Activated CD8-positive, alpha-beta memory T cell treated with anti-CD3 and anti-CD28 coated beads, Interleukin-2, amount 10 ng/mL, durations not matched to agents 7 days and 5 days (primary cell): ENCODE measurements around the gene RHCE. TPM values are rescaled to one million over a fixed set of nuclear protein-coding genes. Genes with fewer than 3 reads are reported as not detected.
"Not testable (repeated sequence)": the region's sequence is repeated elsewhere in the genome, so short reads cannot be mapped to it uniquely, and the experiment has no call there.

Experiments used
- ATAC-seq: fragments of 150-1000 bp; cut with Tn5 transposase; one replicate; pipeline ENCODE4 v1.10.0; 2021; ENCODE audit warnings: moderate library complexity
- CTCF ChIA-PET: fragments of 350-600 bp; sonication (Branson Sonifier 250); formaldehyde crosslinking; loops from one replicate; lab custom pipeline; 2021; ENCODE audit warnings: antibody characterized with exemption; lab: Charles Lee
- DNase-seq: peaks from one replicate; pipeline ENCODE4 v3.0.0-alpha.2; 2020
- H3K27ac Mint-ChIP-seq: one replicate; pipeline ENCODE4 v1.8.0; 2021; ENCODE audit warnings: mild to moderate bottlenecking, mixed read lengths
- H3K27me3 Mint-ChIP-seq: one replicate; pipeline ENCODE4 v1.8.0; 2021; ENCODE audit warnings: mixed read lengths
- H3K36me3 Mint-ChIP-seq: one replicate; pipeline ENCODE4 v1.8.0; 2021; ENCODE audit warnings: mild to moderate bottlenecking, mixed read lengths
- H3K4me1 Mint-ChIP-seq: one replicate; pipeline ENCODE4 v1.8.0; 2021; ENCODE audit warnings: mixed read lengths
- H3K4me3 Mint-ChIP-seq: one replicate; pipeline ENCODE4 v1.8.0; 2021; ENCODE audit warnings: mild to moderate bottlenecking, moderate library complexity, mixed read lengths
- H3K9me3 Mint-ChIP-seq: one replicate; pipeline ENCODE4 v1.8.0; 2022; ENCODE audit warnings: low read depth, mixed read lengths
- total RNA-seq, 2 experiments: library from RNA; stranded (reverse); gene quantifications; one replicate each; pipeline ENCODE4 v1.2.3, GENCODE V29; 2021

Gene RHCE
- total RNA-seq, 2 experiments from 2014 or later = not detected

DNA sequence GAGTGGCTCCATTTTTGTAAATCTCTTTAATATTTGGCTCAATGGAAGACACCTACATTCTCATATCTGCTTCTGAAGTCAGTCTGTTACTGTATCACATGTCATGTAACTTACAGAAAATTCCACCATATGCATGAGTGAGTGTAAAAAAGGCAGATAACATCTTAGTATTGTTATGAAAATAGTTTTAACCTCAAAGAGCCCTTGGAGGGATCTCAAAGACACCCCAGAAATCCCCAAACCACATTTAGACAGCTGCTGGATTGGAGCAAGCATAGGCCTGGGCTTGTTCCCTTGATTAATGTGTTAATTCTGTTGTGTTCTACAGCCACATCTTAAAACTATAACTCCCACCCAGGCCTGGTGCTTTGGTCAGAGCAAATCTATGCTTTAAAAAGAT, 26.9 kb upstream of the RHCE start:
- Mint-ChIP-seq H3K36me3 (peaks cover 11% of the 10 kb centered on the region), H3K27ac (no peak overlapping the region), H3K4me1 (peaks cover 13% of the 10 kb centered on the region), H3K9me3 (no peaks in the 10 kb centered on the region), H3K4me3 (no peak overlapping the region), H3K27me3 (no peaks in the 10 kb centered on the region)
- peak; percentile 42 for ATAC-seq
- DNase-seq = no peak
- CTCF ChIA-PET = interaction anchor here (1.1 kb wide), 1 partner anchor 15 kb away, joined by 3 read pairs; no protein-coding TSS in a partner anchor

DNA sequence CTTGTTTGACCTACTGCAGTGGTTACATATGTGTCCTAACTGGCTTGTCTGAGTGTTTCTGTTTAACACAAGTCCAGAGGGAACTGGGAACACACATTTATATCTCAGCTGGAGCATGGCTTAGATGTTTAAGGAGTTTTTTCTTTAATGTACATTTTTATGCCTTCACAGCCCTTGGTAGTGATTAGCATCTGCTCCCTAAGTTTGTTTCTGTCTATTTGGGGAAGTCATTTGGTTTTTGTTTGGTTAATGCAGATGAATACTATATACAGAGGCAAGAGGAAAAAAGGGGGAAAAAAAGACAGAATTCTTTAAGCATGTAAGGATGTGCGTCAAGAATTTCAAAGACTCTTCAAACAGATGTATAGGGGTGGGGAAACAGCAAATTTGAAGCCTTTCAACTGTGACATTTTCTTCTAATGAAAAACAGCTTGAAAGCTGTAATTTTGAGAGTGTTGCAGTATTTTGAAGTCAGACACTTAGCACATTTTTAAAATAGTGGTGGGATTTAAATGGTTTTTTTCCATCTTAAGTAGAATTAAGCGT, 25.4 kb upstream of the RHCE start:
- Mint-ChIP-seq H3K9me3 (no peaks in the 10 kb centered on the region), H3K4me3 (no peak overlapping the region), H3K27ac (no peak overlapping the region), H3K4me1 (peaks cover 15% of the 10 kb centered on the region), H3K27me3 (no peaks in the 10 kb centered on the region), H3K36me3 (peaks cover 11% of the 10 kb centered on the region)
- no peak for ATAC-seq
- no peak for DNase-seq
- CTCF ChIA-PET = no interaction called here

DNA sequence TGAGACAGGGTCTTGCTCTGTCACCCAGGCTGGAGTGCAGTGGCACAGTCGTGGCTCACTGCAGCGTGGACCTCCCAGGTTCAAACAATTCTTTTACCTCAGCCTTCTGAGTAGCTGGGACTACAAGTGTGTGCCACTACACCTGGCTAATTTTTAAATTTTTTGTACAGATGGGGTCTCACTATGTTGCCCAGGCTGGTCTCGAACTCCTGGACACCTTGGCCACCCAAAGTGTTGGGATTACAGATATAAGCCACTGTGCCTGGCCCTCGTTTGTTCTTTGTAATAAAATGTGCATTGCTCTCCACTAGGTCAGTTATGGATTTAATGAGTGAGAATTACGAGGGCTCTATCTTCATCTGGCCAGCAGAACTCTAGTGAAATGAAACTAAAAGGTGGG, 24.0 kb upstream of the RHCE start:
- Mint-ChIP-seq H3K4me1 (peaks cover 18% of the 10 kb centered on the region), H3K36me3 (peaks cover 11% of the 10 kb centered on the region)
- ATAC-seq, DNase-seq, H3K27me3 Mint-ChIP-seq, H3K27ac Mint-ChIP-seq, H3K9me3 Mint-ChIP-seq, H3K4me3 Mint-ChIP-seq: not testable (repeated sequence)
- CTCF ChIA-PET = interaction anchor here (1.0 kb wide), 1 partner anchor 24 kb away, joined by 3 read pairs; no protein-coding TSS in a partner anchor

DNA sequence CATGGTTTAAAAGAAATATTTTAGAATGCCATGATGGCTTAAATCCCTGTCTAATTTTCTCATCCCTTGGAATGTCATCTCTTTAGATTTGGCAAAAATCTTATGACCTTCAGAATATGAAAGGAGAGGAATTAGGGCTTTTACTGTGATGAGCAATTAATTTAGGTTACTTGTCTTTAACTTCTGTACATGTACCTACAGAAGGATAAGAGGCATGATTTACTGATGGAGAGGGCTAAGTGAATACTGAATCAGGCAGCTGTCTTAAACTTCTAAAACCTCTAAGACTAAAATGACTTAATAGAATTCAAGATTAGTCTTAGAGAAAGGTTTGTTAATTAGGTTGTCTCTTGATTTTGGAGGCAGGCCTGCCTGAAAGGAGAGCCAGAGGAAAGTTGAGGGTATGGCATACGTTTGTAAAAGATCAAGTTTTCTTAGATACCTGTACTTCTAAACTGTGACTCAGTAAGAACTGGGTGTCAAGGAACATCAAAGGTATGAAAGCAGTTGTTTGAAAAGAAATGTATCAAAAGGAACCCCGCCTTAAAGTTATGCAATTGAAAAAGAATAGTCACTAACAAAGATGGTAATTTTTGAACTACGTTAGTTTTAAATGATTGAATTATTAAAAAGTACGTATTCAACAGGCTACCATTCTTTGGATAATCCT, 22.5 kb upstream of the RHCE start:
- ATAC-seq = no peak

DNA sequence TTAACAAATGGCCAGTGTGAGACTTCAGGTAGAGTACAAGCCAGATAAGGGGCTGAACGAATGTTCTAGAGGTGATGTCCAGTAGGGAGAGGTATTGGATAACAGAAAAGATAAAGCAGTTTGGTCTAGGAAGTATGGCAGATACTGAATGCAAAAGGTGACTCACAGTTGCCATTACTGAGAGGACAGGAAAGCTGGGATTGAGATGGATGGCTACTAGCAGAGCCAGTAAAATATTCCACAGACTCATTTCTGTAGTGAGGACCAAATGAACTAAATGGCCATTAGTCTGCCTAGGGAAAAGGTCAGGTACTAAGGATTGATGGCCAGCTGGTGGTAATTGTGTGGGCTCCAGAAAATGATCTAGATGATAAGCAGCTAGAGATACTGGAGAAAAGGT, 21.6 kb upstream of the RHCE start:
- peaks cover 14% of the 10 kb centered on the region for H3K4me1 Mint-ChIP-seq
- ATAC-seq = no peak
- no peak overlapping the region for H3K27ac Mint-ChIP-seq
- no peaks in the 10 kb centered on the region for H3K27me3 Mint-ChIP-seq
- no peak overlapping the region for H3K4me3 Mint-ChIP-seq
- CTCF ChIA-PET = no interaction called here
- H3K36me3 Mint-ChIP-seq = peaks cover 6% of the 10 kb centered on the region
- no peak for DNase-seq
- no peaks in the 10 kb centered on the region for H3K9me3 Mint-ChIP-seq

More for the DNA sequence above, 22.5 kb upstream of the RHCE start:
- H3K36me3 Mint-ChIP-seq = peaks cover 9% of the 10 kb centered on the region
- H3K4me1 Mint-ChIP-seq = peaks cover 18% of the 10 kb centered on the region
- no peak for DNase-seq
- H3K4me3 Mint-ChIP-seq = no peak overlapping the region
- no peaks in the 10 kb centered on the region for H3K27me3 Mint-ChIP-seq
- H3K27ac Mint-ChIP-seq = no peak overlapping the region
- CTCF ChIA-PET = interaction anchor here (0.6 to 1.0 kb wide), 2 partner anchors 26 to 261 kb away, joined by 3 read pairs; no protein-coding TSS in a partner anchor
- no peaks in the 10 kb centered on the region for H3K9me3 Mint-ChIP-seq

DNA sequence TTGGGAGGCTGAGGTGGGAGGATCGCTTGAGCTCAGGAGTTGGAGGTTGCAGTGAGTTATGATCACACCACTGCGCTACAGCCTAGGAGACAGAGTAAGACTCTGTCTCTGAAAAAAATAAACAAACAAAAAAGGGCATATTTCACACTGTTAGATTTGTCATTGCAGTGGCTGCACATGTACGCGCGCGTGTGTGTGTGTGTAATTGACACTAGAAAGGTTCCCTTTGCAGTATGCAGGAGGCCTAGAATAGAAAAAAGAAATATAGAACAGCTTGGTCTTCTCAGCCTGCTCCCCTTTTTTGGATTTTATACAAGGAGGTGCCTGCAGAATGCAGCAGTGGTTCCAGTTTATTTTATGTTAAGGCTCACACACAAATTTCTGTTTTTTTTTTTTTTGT, 18.7 kb upstream of the RHCE start:
- ATAC-seq = no peak
- Mint-ChIP-seq H3K36me3 (peaks cover 7% of the 10 kb centered on the region), H3K27ac (no peak overlapping the region), H3K4me1 (peaks cover 30% of the 10 kb centered on the region), H3K9me3 (no peaks in the 10 kb centered on the region), H3K4me3 (no peak overlapping the region), H3K27me3 (no peaks in the 10 kb centered on the region)
- CTCF ChIA-PET = no interaction called here
- DNase-seq = no peak

DNA sequence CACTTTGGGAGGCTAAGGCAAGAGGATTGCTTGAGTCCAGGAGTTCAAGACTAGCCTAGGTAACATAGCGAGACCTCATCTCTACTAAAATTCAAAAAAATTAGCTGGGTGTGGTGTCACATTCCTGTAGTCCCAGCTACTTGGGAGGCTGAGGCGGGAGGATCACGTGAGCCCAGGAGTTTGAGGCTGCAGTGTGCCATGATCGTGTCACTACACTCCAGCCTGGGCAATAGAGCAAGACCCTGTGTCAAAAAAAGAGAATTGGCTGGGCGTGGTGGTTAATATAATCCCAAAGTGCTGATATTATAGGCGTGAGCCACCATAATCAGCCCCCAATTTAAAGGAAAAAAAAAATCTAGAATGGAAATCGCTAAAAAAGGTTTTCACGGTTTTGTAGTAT, 17.0 kb upstream of the RHCE start:
- Mint-ChIP-seq H3K27me3 (no peaks in the 10 kb centered on the region), H3K36me3 (peaks cover 3% of the 10 kb centered on the region), H3K27ac (no peak overlapping the region), H3K4me3 (no peak overlapping the region), H3K4me1 (peaks cover 44% of the 10 kb centered on the region), H3K9me3 (no peaks in the 10 kb centered on the region)
- ATAC-seq = no peak
- CTCF ChIA-PET = interaction anchor here (1.2 to 1.9 kb wide), 2 partner anchors 50 to 83 kb away, joined by 5 to 7 read pairs; no protein-coding TSS in a partner anchor
- DNase-seq = no peak

DNA sequence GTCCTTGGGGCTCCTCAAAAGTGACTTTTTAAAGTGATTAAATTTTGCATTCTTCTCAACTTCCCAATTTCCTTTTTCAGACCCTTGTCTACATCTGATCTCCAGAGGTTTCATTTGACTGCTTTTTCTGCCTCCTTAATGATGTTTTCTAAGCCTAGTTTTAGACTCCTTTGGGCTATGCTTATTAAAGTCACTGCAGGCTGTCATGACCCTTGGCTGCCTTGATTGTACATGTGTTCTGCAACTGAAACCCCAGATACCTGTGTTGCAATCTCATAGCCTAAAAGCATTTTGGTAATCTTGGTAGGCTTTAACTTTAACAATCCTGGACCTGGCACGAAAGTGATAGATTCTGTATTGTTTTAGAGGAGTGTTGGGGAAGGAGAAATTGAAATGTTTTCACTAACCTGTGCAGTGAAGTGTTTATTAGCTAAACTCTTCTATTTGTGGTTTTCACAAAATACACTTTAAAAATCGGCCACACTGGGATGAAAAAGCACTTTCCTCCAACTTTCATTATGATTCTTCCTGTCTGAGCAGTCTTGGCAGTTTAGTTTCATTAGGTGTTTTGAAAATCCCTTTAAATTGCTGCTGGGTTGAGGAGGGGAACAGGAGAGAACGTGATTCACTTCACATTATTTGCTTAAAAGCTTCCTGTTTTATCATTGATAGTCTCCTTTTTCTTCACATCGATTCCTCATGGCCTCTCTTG, 14.9 kb upstream of the RHCE start:
- Mint-ChIP-seq H3K36me3 (peaks cover 3% of the 10 kb centered on the region), H3K27me3 (no peaks in the 10 kb centered on the region), H3K9me3 (no peaks in the 10 kb centered on the region), H3K4me3 (peak overlapping the region; percentile 34), H3K27ac (peak overlapping the region; percentile 68), H3K4me1 (peaks cover 51% of the 10 kb centered on the region)
- DNase-seq (no peak), ATAC-seq (no peak)
- CTCF ChIA-PET = interaction anchor here (1.3 to 1.9 kb wide), 3 partner anchors 15 to 375 kb away, joined by 5 to 7 read pairs (median 5); no protein-coding TSS in a partner anchor

DNA sequence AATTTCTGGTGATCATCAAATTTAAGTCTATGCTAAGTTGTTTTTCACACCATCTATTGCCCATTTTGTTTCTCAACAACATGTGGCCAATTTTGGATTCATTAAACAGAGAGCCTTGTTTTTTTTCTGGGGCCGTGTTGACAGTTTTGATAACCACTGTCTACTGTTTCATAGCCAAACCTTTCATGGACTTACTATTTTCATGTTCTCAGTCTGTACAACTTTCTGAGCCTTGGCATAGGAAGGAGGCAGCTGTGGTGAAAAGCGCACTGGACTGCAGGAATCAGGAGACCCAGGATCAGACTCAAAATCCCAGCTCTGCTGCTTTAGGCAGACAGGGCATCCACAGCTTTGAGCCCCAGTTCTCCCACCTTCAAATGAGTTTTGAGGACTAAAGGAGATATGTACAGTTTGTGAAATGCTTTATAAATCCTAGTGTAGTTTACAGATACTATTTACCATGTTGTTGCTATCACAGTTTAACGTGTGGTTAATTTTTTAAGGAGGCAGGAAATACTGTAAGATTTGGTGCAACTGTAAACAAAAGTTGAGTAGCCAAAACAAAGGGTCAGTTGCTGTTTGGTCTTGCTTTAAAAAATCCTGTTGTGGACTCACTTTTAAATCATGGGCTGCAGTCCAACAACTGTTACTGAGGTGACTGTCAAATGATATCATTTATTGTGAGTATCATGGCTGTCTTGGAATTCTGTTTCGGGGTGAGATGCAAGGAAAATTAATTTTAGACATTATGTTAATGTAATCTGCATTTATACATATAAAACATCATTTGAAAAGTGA, 13.0 kb upstream of the RHCE start:
- H3K4me1 Mint-ChIP-seq = peaks cover 54% of the 10 kb centered on the region
- ATAC-seq (no peak), DNase-seq (no peak)
- CTCF ChIA-PET = no interaction called here
- H3K9me3 Mint-ChIP-seq = no peaks in the 10 kb centered on the region
- H3K36me3 Mint-ChIP-seq = peaks cover 3% of the 10 kb centered on the region
- no peak overlapping the region for H3K27ac Mint-ChIP-seq
- no peaks in the 10 kb centered on the region for H3K27me3 Mint-ChIP-seq
- no peak overlapping the region for H3K4me3 Mint-ChIP-seq

DNA sequence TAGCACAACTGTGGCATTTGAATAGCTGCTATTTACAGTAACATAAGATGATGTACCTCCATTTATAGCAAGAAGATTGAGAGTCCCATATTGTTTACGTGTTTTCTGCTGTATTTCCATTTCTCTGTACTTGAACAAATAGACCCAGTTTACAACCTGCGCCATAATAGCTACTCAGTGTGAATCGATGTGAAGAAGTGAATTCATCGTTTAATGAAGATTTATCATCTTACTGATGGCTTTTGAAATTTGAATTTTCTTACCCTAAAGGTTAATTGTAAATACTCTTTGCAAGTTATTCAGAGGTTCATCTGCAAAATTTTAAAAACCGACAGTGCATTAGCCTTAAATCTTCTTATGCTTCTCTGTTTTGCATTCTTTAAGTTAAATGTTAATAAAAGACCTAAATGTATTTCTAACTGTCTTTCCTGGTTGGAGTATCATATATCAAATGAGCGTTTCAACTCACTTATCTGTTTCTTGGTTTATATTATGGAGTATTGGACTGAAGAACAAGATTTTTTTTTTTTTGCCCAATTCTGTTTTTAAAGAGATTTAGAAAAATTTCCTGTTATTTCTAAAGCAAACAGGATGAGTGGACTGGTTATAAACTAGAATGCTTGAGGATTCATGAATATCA, 12.2 kb upstream of the RHCE start:
- no peaks in the 10 kb centered on the region for H3K9me3 Mint-ChIP-seq
- ATAC-seq (no peak), DNase-seq (no peak)
- peaks cover 3% of the 10 kb centered on the region for H3K36me3 Mint-ChIP-seq
- CTCF ChIA-PET = no interaction called here
- no peaks in the 10 kb centered on the region for H3K27me3 Mint-ChIP-seq
- H3K4me1 Mint-ChIP-seq = peaks cover 54% of the 10 kb centered on the region
- no peak overlapping the region for H3K27ac Mint-ChIP-seq
- no peak overlapping the region for H3K4me3 Mint-ChIP-seq

DNA sequence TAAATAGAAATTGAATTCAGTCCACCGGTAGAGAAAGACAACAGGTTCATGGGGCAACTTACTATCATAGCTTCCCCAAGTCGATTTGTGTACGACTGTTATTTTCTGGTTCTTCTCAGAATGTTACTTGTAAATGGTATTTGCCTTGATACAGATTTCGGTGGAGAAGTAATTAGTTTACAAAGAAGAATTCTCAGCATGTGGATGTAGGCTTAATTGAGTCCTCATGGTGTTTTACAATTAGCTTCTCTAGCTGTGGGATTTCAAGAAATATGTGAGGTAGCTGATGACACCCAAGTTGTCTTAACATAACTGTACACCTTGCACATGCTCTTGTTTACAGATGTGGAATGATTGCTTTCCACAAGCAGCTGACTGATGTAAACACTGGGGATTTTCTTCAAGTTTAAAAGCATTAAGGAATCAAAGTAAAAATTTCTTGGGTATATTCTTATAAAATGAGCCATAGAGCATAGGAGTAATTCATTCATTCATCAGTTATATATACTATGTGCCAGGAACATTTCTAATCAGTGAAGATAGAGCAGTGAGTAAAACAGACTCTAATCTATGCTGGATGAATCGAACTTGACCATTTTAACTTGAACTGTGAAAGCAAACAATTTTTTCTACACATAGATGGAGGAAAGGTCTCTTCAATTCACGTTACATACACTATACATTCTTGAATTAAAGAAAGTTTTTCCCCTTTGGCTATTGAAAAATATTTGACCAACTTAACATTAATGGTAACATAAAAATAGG, 11.5 kb upstream of the RHCE start:
- ATAC-seq = no peak
- DNase-seq = no peak
- Mint-ChIP-seq H3K27ac (peak overlapping the region; percentile 42), H3K9me3 (no peaks in the 10 kb centered on the region), H3K36me3 (peaks cover 3% of the 10 kb centered on the region), H3K4me3 (peak overlapping the region; percentile 76), H3K4me1 (peaks cover 54% of the 10 kb centered on the region), H3K27me3 (no peaks in the 10 kb centered on the region)
- CTCF ChIA-PET = interaction anchor here (0.7 to 1.4 kb wide), 3 partner anchors 18 to 417 kb away, joined by 3 to 4 read pairs (median 4); no protein-coding TSS in a partner anchor
